ENCODE data around the gene FARP1. TPM values are rescaled to one million over a fixed set of nuclear protein-coding genes. Genes with fewer than 3 reads are reported as not detected.

FARP1 gene
- total and polyA plus RNA-seq, 10 of the 15 experiments (the other 5 are each of a cell fraction or from before 2014, with no cell fraction given), result 0.17 to 6.9 (median 0.68) TPM

GRCh38 chr13:98427331-98427995 is 284.6 kb downstream of the FARP1 start:
- POLR2A ChIA-PET, result no interaction called here
- no peak overlapping the region for H3K4me3 ChIP-seq
- intact Hi-C loops (cut with micrococcal nuclease; ENCODE audit: unreplicated experiment), result no loop called here
- no TSS peak for BruUV-seq (replicated peaks)
- no peak overlapping the region for H3K4me2 ChIP-seq (ENCODE audit: control insufficient read depth, insufficient read depth)
- CTCF ChIA-PET, result interaction anchor here (0.7 to 1.6 kb wide), 4 partner anchors 23 to 285 kb away, joined by 3 to 4 read pairs (median 3); no protein-coding TSS in a partner anchor
- FAIRE-seq, result no peak
- H4K20me1 ChIP-seq (ENCODE audit: control insufficient read depth, insufficient read depth), result no peaks in the 10 kb centered on the region
- no peaks in the 10 kb centered on the region for H3K9me3 ChIP-seq (replicated peaks; ENCODE audit: control insufficient read depth, insufficient read depth, low read length)
- H3K4me1 ChIP-seq (ENCODE audit: control insufficient read depth, insufficient read depth, low read length), result no peaks in the 10 kb centered on the region
- SMC1A ChIA-PET (ENCODE audit: uncharacterized antibody, unreplicated experiment), result interaction anchor here (1.1 kb wide), 1 partner anchor 18 kb away, joined by 3 read pairs; no protein-coding TSS in a partner anchor
- no peaks in the 10 kb centered on the region; a peak in 1 of 4 replicates for H3K27me3 ChIP-seq (replicated peaks in 1 of 2; ENCODE audit: control insufficient read depth in 2 of 2, insufficient read depth in 2 of 2, low read length in 1 of 2)
- TF ChIP-seq TAF1 (IDR thresholded peaks at IDR 0.05; ENCODE audit: borderline replicate concordance, low read depth, low read length) (no peak), CREB1 (IDR thresholded peaks at IDR 0.05; ENCODE audit: low read depth) (no peak), RELA (IDR thresholded peaks at IDR 0.05; ENCODE audit: borderline replicate concordance, partially characterized antibody) (no peak), TCF3 (IDR thresholded peaks at IDR 0.05; ENCODE audit: borderline replicate concordance, insufficient read depth, low read depth, low read length) (no peak), IRF4 (IDR thresholded peaks at IDR 0.05; ENCODE audit: low read depth, low read length) (no peak), IRF5 (IDR thresholded peaks at IDR 0.05; ENCODE audit: borderline replicate concordance) (no peak), TCF12 (IDR thresholded peaks at IDR 0.05; ENCODE audit: low read depth, low read length) (no peak), NRF1 (conservative IDR thresholded peaks at IDR 0.05; ENCODE audit: low read depth, low read length) (no peak)
- H3K79me2 ChIP-seq (ENCODE audit: control insufficient read depth, insufficient read depth, low read length), result no peaks in the 10 kb centered on the region
- no peaks in the 10 kb centered on the region for H3K36me3 ChIP-seq (ENCODE audit: control insufficient read depth in 2 of 2, insufficient read depth in 2 of 2, low read length in 1 of 2)
- in situ Hi-C loops (cut with MboI), result no loop called here
- no peak for DNase-seq (ENCODE audit: low read depth, low spot score)
- RAD21 ChIA-PET (ENCODE audit: unreplicated experiment), result no interaction called here
- 24% methylated on average over 11 of the region's 13 CpGs for WGBS (ENCODE audit: insufficient coverage, insufficient replicate concordance, low lambda C conversion rate, missing lambda C conversion rate)
- ATAC-seq, result no peak
- H2AFZ ChIP-seq (ENCODE audit: control insufficient read depth, low read depth, low read length), result no peak overlapping the region
- H3K9ac ChIP-seq (ENCODE audit: control insufficient read depth, insufficient read depth, low read length), result no peak overlapping the region
- no peak overlapping the region for H3K27ac ChIP-seq (ENCODE audit: control insufficient read depth, insufficient read depth)
